Measurements from ENCODE around the gene ULK1.
A peak's percentile ranks its signal among the peaks of the same experiment; 100 is the strongest.

The ULK1 gene

GRCh38 chr12:131896080-131896810 is 1.8 kb downstream of the ULK1 start:
- no peaks in the 10 kb centered on the region for H3K9me3 ChIP-seq (ENCODE audit: insufficient read depth, low read depth, low read length)
- H3K27ac ChIP-seq (ENCODE audit: low read length), result no peak overlapping the region
- H3K36me3 ChIP-seq (ENCODE audit: insufficient read depth, low read depth, low read length), result peaks cover 14% of the 10 kb centered on the region; the same call in 1 of the 2 replicates
- H3K27me3 ChIP-seq (ENCODE audit: insufficient read depth, low read length), result no peaks in the 10 kb centered on the region
- peak overlapping the region; percentile 73; the same call in 1 of the 2 replicates for H3K9ac ChIP-seq (ENCODE audit: low read depth, low read length)
- peak overlapping the region; percentile 78; the same call in 1 of the 2 replicates for H3K4me3 ChIP-seq (ENCODE audit: low read length)
- H3K4me1 ChIP-seq (ENCODE audit: insufficient read depth, low read length), result peaks cover 3% of the 10 kb centered on the region; the same call in 1 of the 2 replicates

GRCh38 chr12:131896811-131897270 is 2.4 kb downstream of the ULK1 start:
- Histone ChIP-seq H3K36me3 (ENCODE audit: insufficient read depth, low read depth, low read length) (peaks cover 14% of the 10 kb centered on the region; the same call in 1 of the 2 replicates), H3K9ac (ENCODE audit: low read depth, low read length) (peak overlapping the region; percentile 73; the same call in 1 of the 2 replicates), H3K4me1 (ENCODE audit: insufficient read depth, low read length) (peaks cover 3% of the 10 kb centered on the region; the same call in 1 of the 2 replicates), H3K27ac (ENCODE audit: low read length) (no peak overlapping the region), H3K4me3 (ENCODE audit: low read length) (peak overlapping the region; percentile 78; the same call in 1 of the 2 replicates), H3K9me3 (ENCODE audit: insufficient read depth, low read depth, low read length) (no peaks in the 10 kb centered on the region), H3K27me3 (ENCODE audit: insufficient read depth, low read length) (no peaks in the 10 kb centered on the region)

- Histone ChIP-seq H3K9ac (ENCODE audit: low read depth, low read length) (peak overlapping the region; percentile 73; the same call in 1 of the 2 replicates), H3K4me3 (ENCODE audit: low read length) (no peak overlapping the region), H3K27ac (ENCODE audit: low read length) (no peak overlapping the region), H3K4me1 (ENCODE audit: insufficient read depth, low read length) (peaks cover 3% of the 10 kb centered on the region; the same call in 1 of the 2 replicates), H3K36me3 (ENCODE audit: insufficient read depth, low read depth, low read length) (peaks cover 14% of the 10 kb centered on the region; the same call in 1 of the 2 replicates), H3K9me3 (ENCODE audit: insufficient read depth, low read depth, low read length) (no peaks in the 10 kb centered on the region), H3K27me3 (ENCODE audit: insufficient read depth, low read length) (no peaks in the 10 kb centered on the region)
Observed at GRCh38 chr12:131897276-131897675, 2.9 kb downstream of the ULK1 start.

- Histone ChIP-seq H3K4me3 (ENCODE audit: low read length) (no peak overlapping the region), H3K27ac (ENCODE audit: low read length) (no peak overlapping the region), H3K9me3 (ENCODE audit: insufficient read depth, low read depth, low read length) (no peaks in the 10 kb centered on the region), H3K27me3 (ENCODE audit: insufficient read depth, low read length) (no peaks in the 10 kb centered on the region), H3K36me3 (ENCODE audit: insufficient read depth, low read depth, low read length) (peaks cover 14% of the 10 kb centered on the region; the same call in 1 of the 2 replicates), H3K4me1 (ENCODE audit: insufficient read depth, low read length) (peaks cover 3% of the 10 kb centered on the region; the same call in 1 of the 2 replicates), H3K9ac (ENCODE audit: low read depth, low read length) (no peak overlapping the region)
Observed at GRCh38 chr12:131897875-131898274, 3.5 kb downstream of the ULK1 start.

GRCh38 chr12:131900397-131900796 is 6.0 kb downstream of the ULK1 start:
- no peak overlapping the region for H3K27ac ChIP-seq (ENCODE audit: low read length)
- H3K27me3 ChIP-seq (ENCODE audit: insufficient read depth, low read length), result no peaks in the 10 kb centered on the region
- no peak overlapping the region for H3K9ac ChIP-seq (ENCODE audit: low read depth, low read length)
- H3K4me3 ChIP-seq (ENCODE audit: low read length), result no peak overlapping the region
- H3K4me1 ChIP-seq (ENCODE audit: insufficient read depth, low read length), result peaks cover 3% of the 10 kb centered on the region; the same call in 1 of the 2 replicates
- peaks cover 14% of the 10 kb centered on the region; the same call in 1 of the 2 replicates for H3K36me3 ChIP-seq (ENCODE audit: insufficient read depth, low read depth, low read length)
- H3K9me3 ChIP-seq (ENCODE audit: insufficient read depth, low read depth, low read length), result no peaks in the 10 kb centered on the region

GRCh38 chr12:131901431-131902331 is 7.3 kb downstream of the ULK1 start:
- no peaks in the 10 kb centered on the region for H3K27me3 ChIP-seq (ENCODE audit: insufficient read depth, low read length)
- peaks cover 13% of the 10 kb centered on the region; the same call in 1 of the 2 replicates for H3K36me3 ChIP-seq (ENCODE audit: insufficient read depth, low read depth, low read length)
- H3K4me1 ChIP-seq (ENCODE audit: insufficient read depth, low read length), result peaks cover under 1% of the 10 kb centered on the region; the same call in 1 of the 2 replicates
- no peak overlapping the region for H3K27ac ChIP-seq (ENCODE audit: low read length)
- no peaks in the 10 kb centered on the region for H3K9me3 ChIP-seq (ENCODE audit: insufficient read depth, low read depth, low read length)
- no peak overlapping the region; the same call in 1 of the 2 replicates for H3K9ac ChIP-seq (ENCODE audit: low read depth, low read length)
- H3K4me3 ChIP-seq (ENCODE audit: low read length), result no peak overlapping the region

- Histone ChIP-seq H3K9me3 (ENCODE audit: insufficient read depth, low read depth, low read length) (no peaks in the 10 kb centered on the region), H3K27me3 (ENCODE audit: insufficient read depth, low read length) (no peaks in the 10 kb centered on the region), H3K4me1 (ENCODE audit: insufficient read depth, low read length) (no peaks in the 10 kb centered on the region), H3K9ac (ENCODE audit: low read depth, low read length) (no peak overlapping the region), H3K4me3 (ENCODE audit: low read length) (no peak overlapping the region), H3K27ac (ENCODE audit: low read length) (no peak overlapping the region), H3K36me3 (ENCODE audit: insufficient read depth, low read depth, low read length) (peaks cover 4% of the 10 kb centered on the region; the same call in 1 of the 2 replicates)
Observed at GRCh38 chr12:131902332-131903241, 8.2 kb downstream of the ULK1 start.

GRCh38 chr12:131903270-131904255 is 9.1 kb downstream of the ULK1 start:
- no peaks in the 10 kb centered on the region for H3K27me3 ChIP-seq (ENCODE audit: insufficient read depth, low read length)
- H3K9me3 ChIP-seq (ENCODE audit: insufficient read depth, low read depth, low read length), result no peaks in the 10 kb centered on the region
- H3K36me3 ChIP-seq (ENCODE audit: insufficient read depth, low read depth, low read length), result no peaks in the 10 kb centered on the region
- no peak overlapping the region for H3K9ac ChIP-seq (ENCODE audit: low read depth, low read length)
- H3K4me3 ChIP-seq (ENCODE audit: low read length), result no peak overlapping the region
- H3K4me1 ChIP-seq (ENCODE audit: insufficient read depth, low read length), result no peaks in the 10 kb centered on the region
- H3K27ac ChIP-seq (ENCODE audit: low read length), result no peak overlapping the region

- H3K27ac ChIP-seq (ENCODE audit: low read length), result no peak overlapping the region
- no peaks in the 10 kb centered on the region for H3K27me3 ChIP-seq (ENCODE audit: insufficient read depth, low read length)
Observed at GRCh38 chr12:131904346-131904745, 9.9 kb downstream of the ULK1 start.

GRCh38 chr12:131905081-131905629 is 10.7 kb downstream of the ULK1 start:
- Histone ChIP-seq H3K36me3 (ENCODE audit: insufficient read depth, low read depth, low read length) (peaks cover 4% of the 10 kb centered on the region), H3K4me1 (ENCODE audit: insufficient read depth, low read length) (no peaks in the 10 kb centered on the region), H3K9me3 (ENCODE audit: insufficient read depth, low read depth, low read length) (no peaks in the 10 kb centered on the region), H3K9ac (ENCODE audit: low read depth, low read length) (no peak overlapping the region), H3K4me3 (ENCODE audit: low read length) (no peak overlapping the region), H3K27ac (ENCODE audit: low read length) (no peak overlapping the region), H3K27me3 (ENCODE audit: insufficient read depth, low read length) (no peaks in the 10 kb centered on the region)

More at GRCh38 chr12:131904346-131904745, 9.9 kb downstream of the ULK1 start:
- H3K4me1 ChIP-seq (ENCODE audit: insufficient read depth, low read length), result no peaks in the 10 kb centered on the region
- no peaks in the 10 kb centered on the region for H3K9me3 ChIP-seq (ENCODE audit: insufficient read depth, low read depth, low read length)
- H3K36me3 ChIP-seq (ENCODE audit: insufficient read depth, low read depth, low read length), result no peaks in the 10 kb centered on the region
- no peak overlapping the region for H3K4me3 ChIP-seq (ENCODE audit: low read length)
- no peak overlapping the region for H3K9ac ChIP-seq (ENCODE audit: low read depth, low read length)

Data from iPS-20b (cell line).